ENCODE measurements around the gene KLHL14. TPM values are rescaled to one million over a fixed set of nuclear protein-coding genes. Genes with fewer than 3 reads are reported as not detected.
"Not testable (repeated sequence)": the region's sequence is repeated elsewhere in the genome, so short reads cannot be mapped to it uniquely, and the experiment has no call there.

Gene KLHL14
- total RNA-seq, 1 donor from 2014 or later: 1.3 TPM

- no peak overlapping the region for H3K4me3 Mint-ChIP-seq (ENCODE audit: unreplicated experiment)
- TF ChIP-seq, protein P1, sequence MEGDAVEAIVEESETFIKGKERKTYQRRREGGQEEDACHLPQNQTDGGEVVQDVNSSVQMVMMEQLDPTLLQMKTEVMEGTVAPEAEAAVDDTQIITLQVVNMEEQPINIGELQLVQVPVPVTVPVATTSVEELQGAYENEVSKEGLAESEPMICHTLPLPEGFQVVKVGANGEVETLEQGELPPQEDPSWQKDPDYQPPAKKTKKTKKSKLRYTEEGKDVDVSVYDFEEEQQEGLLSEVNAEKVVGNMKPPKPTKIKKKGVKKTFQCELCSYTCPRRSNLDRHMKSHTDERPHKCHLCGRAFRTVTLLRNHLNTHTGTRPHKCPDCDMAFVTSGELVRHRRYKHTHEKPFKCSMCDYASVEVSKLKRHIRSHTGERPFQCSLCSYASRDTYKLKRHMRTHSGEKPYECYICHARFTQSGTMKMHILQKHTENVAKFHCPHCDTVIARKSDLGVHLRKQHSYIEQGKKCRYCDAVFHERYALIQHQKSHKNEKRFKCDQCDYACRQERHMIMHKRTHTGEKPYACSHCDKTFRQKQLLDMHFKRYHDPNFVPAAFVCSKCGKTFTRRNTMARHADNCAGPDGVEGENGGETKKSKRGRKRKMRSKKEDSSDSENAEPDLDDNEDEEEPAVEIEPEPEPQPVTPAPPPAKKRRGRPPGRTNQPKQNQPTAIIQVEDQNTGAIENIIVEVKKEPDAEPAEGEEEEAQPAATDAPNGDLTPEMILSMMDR (IDR thresholded peaks at IDR 0.05; ENCODE audit: unreplicated experiment): peak; percentile 51
- DNase-seq (ENCODE audit: low spot score): no peak
- peaks cover 2% of the 10 kb centered on the region for H3K27me3 Mint-ChIP-seq (ENCODE audit: unreplicated experiment)
- H3K36me3 Mint-ChIP-seq (ENCODE audit: low read depth, unreplicated experiment): no peaks in the 10 kb centered on the region
- H3K27ac Mint-ChIP-seq (ENCODE audit: unreplicated experiment): no peak overlapping the region
- peaks cover 4% of the 10 kb centered on the region for H3K4me1 Mint-ChIP-seq (ENCODE audit: unreplicated experiment)
- no peaks in the 10 kb centered on the region for H3K9me3 Mint-ChIP-seq (ENCODE audit: unreplicated experiment)
Measured at GRCh38 chr18:32669549-32670165, 103.2 kb downstream of the KLHL14 start.

GRCh38 chr18:32668956-32669355 is 103.9 kb downstream of the KLHL14 start:
- Mint-ChIP-seq H3K4me3 (ENCODE audit: unreplicated experiment) (no peak overlapping the region), H3K27ac (ENCODE audit: unreplicated experiment) (no peak overlapping the region), H3K27me3 (ENCODE audit: unreplicated experiment) (peaks cover 2% of the 10 kb centered on the region), H3K4me1 (ENCODE audit: unreplicated experiment) (peaks cover 4% of the 10 kb centered on the region), H3K9me3 (ENCODE audit: unreplicated experiment) (no peaks in the 10 kb centered on the region), H3K36me3 (ENCODE audit: low read depth, unreplicated experiment) (no peaks in the 10 kb centered on the region)
- DNase-seq (ENCODE audit: low spot score): no peak
- TF ChIP-seq, protein P1 (IDR thresholded peaks at IDR 0.05; ENCODE audit: unreplicated experiment): no peak

DNA sequence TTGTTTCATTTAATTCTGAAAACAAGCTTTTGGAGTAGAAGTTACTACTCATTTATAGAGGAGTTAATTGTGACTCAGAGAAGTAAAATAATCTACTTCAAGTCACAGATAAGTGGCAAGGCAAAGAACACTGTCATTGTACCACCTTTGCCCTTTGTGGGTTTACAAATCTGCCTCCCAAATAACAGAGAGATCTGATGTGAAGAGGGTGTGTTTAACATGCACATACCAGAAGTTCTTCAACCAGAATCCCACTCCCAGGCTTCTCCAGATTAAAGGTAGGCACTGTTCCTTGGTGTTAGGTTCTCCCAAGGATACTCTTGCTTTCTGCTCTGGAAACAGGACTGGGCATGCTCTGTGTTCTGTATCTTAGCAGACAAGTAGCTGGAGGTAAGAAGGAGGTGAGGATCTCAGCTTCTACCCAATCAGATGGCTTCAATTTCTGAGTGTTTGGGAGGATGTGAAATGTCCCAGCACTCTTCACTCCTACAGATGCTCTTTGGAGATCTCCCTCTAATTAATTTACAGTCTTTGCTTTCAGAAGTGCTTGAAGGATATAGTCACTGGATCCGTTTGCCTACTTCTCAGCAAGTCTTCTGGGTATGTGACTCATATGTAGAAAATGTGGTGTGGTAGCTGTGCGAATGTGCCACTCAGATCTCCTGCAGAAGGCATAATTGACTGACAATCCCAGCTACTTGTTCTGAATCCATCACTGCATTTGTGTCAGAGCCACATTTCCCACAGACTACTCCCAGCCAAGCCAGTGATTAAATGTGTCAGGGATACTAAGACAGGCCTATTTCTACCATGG is 111.1 kb downstream of the KLHL14 start:
- TF ChIP-seq, protein P1 (IDR thresholded peaks at IDR 0.05; ENCODE audit: unreplicated experiment): no peak
- H3K36me3 Mint-ChIP-seq (ENCODE audit: low read depth, unreplicated experiment): no peaks in the 10 kb centered on the region
- no peak overlapping the region for H3K4me3 Mint-ChIP-seq (ENCODE audit: unreplicated experiment)
- DNase-seq (ENCODE audit: low spot score): no peak
- H3K27ac Mint-ChIP-seq (ENCODE audit: unreplicated experiment): no peak overlapping the region
- peaks cover 3% of the 10 kb centered on the region for H3K27me3 Mint-ChIP-seq (ENCODE audit: unreplicated experiment)
- H3K9me3 Mint-ChIP-seq (ENCODE audit: unreplicated experiment): no peaks in the 10 kb centered on the region
- H3K4me1 Mint-ChIP-seq (ENCODE audit: unreplicated experiment): peaks cover 7% of the 10 kb centered on the region

DNA sequence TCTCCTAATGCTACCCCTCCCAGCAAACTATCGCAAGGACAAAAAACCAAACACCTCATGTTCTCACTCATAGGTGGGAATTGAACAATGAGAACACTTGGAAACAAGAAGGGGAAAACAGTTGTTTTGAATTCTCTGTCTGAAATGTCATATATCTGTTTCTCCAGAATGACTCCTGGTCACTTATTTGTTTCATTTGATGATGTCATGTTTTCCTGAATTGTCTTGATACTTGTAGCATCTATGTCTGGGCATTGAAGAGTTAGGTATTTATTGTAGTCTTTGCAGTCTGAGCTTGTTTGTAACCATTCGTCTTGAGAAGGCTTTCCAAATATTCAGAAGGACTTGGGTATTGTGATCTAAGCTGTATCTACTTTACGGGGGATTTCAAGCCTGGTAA is 118.3 kb downstream of the KLHL14 start:
- not testable (repeated sequence) for H3K27me3 Mint-ChIP-seq (ENCODE audit: unreplicated experiment); H3K9me3 Mint-ChIP-seq (ENCODE audit: unreplicated experiment); DNase-seq (ENCODE audit: low spot score); H3K4me3 Mint-ChIP-seq (ENCODE audit: unreplicated experiment); H3K36me3 Mint-ChIP-seq (ENCODE audit: low read depth, unreplicated experiment); H3K4me1 Mint-ChIP-seq (ENCODE audit: unreplicated experiment); H3K27ac Mint-ChIP-seq (ENCODE audit: unreplicated experiment)

DNA sequence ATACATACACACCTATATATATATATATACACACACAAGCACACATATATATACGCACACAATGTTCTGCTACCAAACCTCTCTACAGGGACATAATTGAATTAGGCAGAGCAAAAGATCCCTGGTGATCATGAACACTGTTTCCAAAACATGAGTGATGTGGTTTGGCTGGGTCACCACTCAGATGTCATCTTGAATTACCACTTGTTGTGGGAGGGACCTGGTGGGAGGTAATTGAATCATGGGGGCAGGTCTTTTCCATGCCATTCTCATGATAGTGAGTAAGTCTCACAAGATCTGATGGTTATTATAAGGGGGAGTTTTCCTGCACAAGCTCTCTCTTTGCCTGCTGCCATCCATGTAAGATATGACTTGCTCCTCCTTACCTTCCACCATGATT is 135.2 kb downstream of the KLHL14 start:
- DNase-seq (ENCODE audit: low spot score); H3K36me3 Mint-ChIP-seq (ENCODE audit: low read depth, unreplicated experiment); H3K9me3 Mint-ChIP-seq (ENCODE audit: unreplicated experiment); H3K4me3 Mint-ChIP-seq (ENCODE audit: unreplicated experiment); H3K4me1 Mint-ChIP-seq (ENCODE audit: unreplicated experiment); H3K27ac Mint-ChIP-seq (ENCODE audit: unreplicated experiment); H3K27me3 Mint-ChIP-seq (ENCODE audit: unreplicated experiment): not testable (repeated sequence)

- H3K4me3 Mint-ChIP-seq (ENCODE audit: unreplicated experiment): no peak overlapping the region
- TF ChIP-seq, protein P1 (IDR thresholded peaks at IDR 0.05; ENCODE audit: unreplicated experiment): no peak
- peaks cover 2% of the 10 kb centered on the region for H3K27me3 Mint-ChIP-seq (ENCODE audit: unreplicated experiment)
- H3K4me1 Mint-ChIP-seq (ENCODE audit: unreplicated experiment): peaks cover 5% of the 10 kb centered on the region
- H3K27ac Mint-ChIP-seq (ENCODE audit: unreplicated experiment): no peak overlapping the region
- no peaks in the 10 kb centered on the region for H3K36me3 Mint-ChIP-seq (ENCODE audit: low read depth, unreplicated experiment)
- no peak for DNase-seq (ENCODE audit: low spot score)
- H3K9me3 Mint-ChIP-seq (ENCODE audit: unreplicated experiment): no peaks in the 10 kb centered on the region
Measured at GRCh38 chr18:32637226-32637625, 135.6 kb downstream of the KLHL14 start.
